GM21423 (cell line): ENCODE data around the gene ARHGAP23.

ENCODE experiments used
- ATAC-seq: cut with Tn5 transposase; IDR thresholded peaks from one replicate; pipeline ENCODE4 v1.9.1; 2021; ENCODE audit warnings: mild to moderate bottlenecking, moderate library complexity; ENCODE audit not compliant: unreplicated experiment

ARHGAP23 gene

GRCh38 chr17:38442548-38442947, 14.3 kb downstream of the ARHGAP23 start:
- no peak for ATAC-seq

GRCh38 chr17:38443356-38444031, 15.2 kb downstream of the ARHGAP23 start:
- no peak for ATAC-seq

- ATAC-seq, result no peak
These were observed 15.9 kb downstream of the ARHGAP23 start for GRCh38 chr17:38444151-38444550.

- ATAC-seq, result no peak
These were observed 19.3 kb downstream of the ARHGAP23 start for GRCh38 chr17:38447502-38448085.

GRCh38 chr17:38448208-38448771, 20.0 kb downstream of the ARHGAP23 start:
- no peak for ATAC-seq

GRCh38 chr17:38449364-38449763, 21.1 kb downstream of the ARHGAP23 start:
- no peak for ATAC-seq

- no peak for ATAC-seq
These were observed 22.3 kb downstream of the ARHGAP23 start for GRCh38 chr17:38450557-38451029.

- no peak for ATAC-seq
These were observed 23.0 kb downstream of the ARHGAP23 start for GRCh38 chr17:38451030-38451839.

GRCh38 chr17:38451840-38452529, 23.7 kb downstream of the ARHGAP23 start:
- no peak for ATAC-seq

- no peak for ATAC-seq
These were observed 24.5 kb downstream of the ARHGAP23 start for GRCh38 chr17:38452719-38453118.

- no peak for ATAC-seq
These were observed 25.7 kb downstream of the ARHGAP23 start for GRCh38 chr17:38453951-38454421.

- no peak for ATAC-seq
These were observed 26.3 kb downstream of the ARHGAP23 start for GRCh38 chr17:38454532-38454931.

- no peak for ATAC-seq
These were observed 27.1 kb downstream of the ARHGAP23 start for GRCh38 chr17:38455288-38455915.

GRCh38 chr17:38456031-38456815, 28.0 kb downstream of the ARHGAP23 start:
- ATAC-seq, result no peak

- ATAC-seq, result no peak
These were observed 29.5 kb downstream of the ARHGAP23 start for GRCh38 chr17:38457577-38458371.

- ATAC-seq, result no peak
These were observed 30.3 kb downstream of the ARHGAP23 start for GRCh38 chr17:38458521-38458920.

- no peak for ATAC-seq
These were observed 31.3 kb downstream of the ARHGAP23 start for GRCh38 chr17:38459567-38459966.

- ATAC-seq, result no peak
These were observed 31.9 kb downstream of the ARHGAP23 start for GRCh38 chr17:38460082-38460715.
